HEK293T (cell line): ENCODE measurements around the gene SLC44A5.
"Not testable (repeated sequence)": the region's sequence is repeated elsewhere in the genome, so short reads cannot be mapped to it uniquely, and the experiment has no call there.

ENCODE experiments used
- CTCF ChIA-PET: fragments of 350-600 bp; formaldehyde crosslinking; extraction: SDS; loops from one replicate; lab custom pipeline; 2021; ENCODE audit warnings: antibody characterized with exemption, inconsistent platforms; lab: Yijun Ruan, JAX
- POLR2A ChIA-PET: fragments of 350-600 bp; formaldehyde crosslinking; extraction: SDS; loops from one replicate; lab custom pipeline; 2020; ENCODE audit warnings: antibody characterized with exemption, inconsistent platforms; lab: Yijun Ruan, JAX
- DNase-seq: peaks from one replicate; pipeline ENCODE4 v3.0.0; 2012; ENCODE audit warnings: mixed read lengths; ENCODE audit errors: extremely low spot score
- ARNT ChIP-seq: fragments of 450-650 bp; IDR thresholded peaks from 2 replicates; pipeline ENCODE4 v1.6.1; 2017; ENCODE audit warnings: mild to moderate bottlenecking
- BHLHE40 ChIP-seq: fragments of 450-650 bp; IDR thresholded peaks from 2 replicates; pipeline ENCODE4 v1.6.1; 2016; ENCODE audit warnings: mild to moderate bottlenecking, moderate library complexity, borderline replicate concordance
- CTBP1 ChIP-seq: fragments of 450-650 bp; IDR thresholded peaks from 2 replicates; pipeline ENCODE4 v1.6.1; 2016; ENCODE audit warnings: borderline replicate concordance
- ELF4 ChIP-seq: fragments of 450-650 bp; IDR thresholded peaks from 2 replicates; pipeline ENCODE4 v1.6.1; 2017; ENCODE audit warnings: antibody characterized with exemption
- FOXA1 ChIP-seq: fragments of 450-650 bp; IDR thresholded peaks from 2 replicates; pipeline ENCODE4 v1.6.1; 2016; ENCODE audit warnings: mild to moderate bottlenecking
- FOXK2 ChIP-seq: fragments of 450-650 bp; IDR thresholded peaks from 2 replicates; pipeline ENCODE4 v1.6.1; 2016; ENCODE audit warnings: mild to moderate bottlenecking
- FOXM1 ChIP-seq: fragments of 450-650 bp; IDR thresholded peaks from 2 replicates; pipeline ENCODE4 v1.6.1; 2017; ENCODE audit warnings: mild to moderate bottlenecking, borderline replicate concordance
- HDGF ChIP-seq: fragments of 450-650 bp; IDR thresholded peaks from 2 replicates; pipeline ENCODE4 v1.6.1; 2017; ENCODE audit warnings: antibody characterized with exemption, borderline replicate concordance
- L3MBTL2 ChIP-seq: fragments of 450-650 bp; conservative IDR thresholded peaks from 2 replicates; pipeline ENCODE4 v1.6.1; 2016; ENCODE audit warnings: mild to moderate bottlenecking
- LEF1 ChIP-seq: fragments of 450-650 bp; IDR thresholded peaks from 2 replicates; pipeline ENCODE4 v1.6.1; 2017; ENCODE audit warnings: mild to moderate bottlenecking, borderline replicate concordance
- NFRKB ChIP-seq: fragments of 450-650 bp; IDR thresholded peaks from 2 replicates; pipeline ENCODE4 v1.6.1; 2016; ENCODE audit warnings: mild to moderate bottlenecking, moderate library complexity
- PKNOX1 ChIP-seq: fragments of 450-650 bp; IDR thresholded peaks from 2 replicates; pipeline ENCODE4 v1.6.1; 2016
- SP1 ChIP-seq: fragments of 450-650 bp; IDR thresholded peaks from 2 replicates; pipeline ENCODE4 v1.6.1; 2017
- SUZ12 ChIP-seq: fragments of 450-650 bp; IDR thresholded peaks from 2 replicates; pipeline ENCODE4 v1.6.1; 2016; ENCODE audit warnings: mild to moderate bottlenecking
- TARDBP ChIP-seq: fragments of 450-650 bp; IDR thresholded peaks from 2 replicates; pipeline ENCODE4 v1.6.1; 2016
- ZNF384 ChIP-seq: fragments of 450-650 bp; IDR thresholded peaks from 2 replicates; pipeline ENCODE4 v1.6.1; 2016

SLC44A5 gene

GRCh38 chr1:75611014-75611413, at the start of gene SLC44A5:
Gene SLC44A5, minus strand, starts transcription at chr1:75611114. Its CDS starts 69,667 bp downstream, at chr1:75541447.
- ChIA-PET CTCF (no interaction called here), POLR2A (no interaction called here)
- TF ChIP-seq FOXM1 (no peak), PKNOX1 (no peak), TARDBP (no peak)
- no peak for DNase-seq

- CTCF ChIA-PET, result no interaction called here
- POLR2A ChIA-PET, result no interaction called here
- no peak for TF ChIP-seq CTBP1
- no peak for TF ChIP-seq ZNF384
- no peak for TF ChIP-seq FOXK2
- no peak for TF ChIP-seq TARDBP
- no peak for TF ChIP-seq HDGF
- TF ChIP-seq LEF1, result no peak
- TF ChIP-seq FOXA1, result no peak
- TF ChIP-seq SUZ12, result no peak
- TF ChIP-seq ELF4, result no peak
- no peak for TF ChIP-seq SP1
- TF ChIP-seq ARNT, result no peak
- no peak for TF ChIP-seq L3MBTL2
- TF ChIP-seq FOXM1, result no peak
- TF ChIP-seq NFRKB, result no peak
- no peak for TF ChIP-seq BHLHE40
- TF ChIP-seq PKNOX1, result no peak
- no peak for DNase-seq
Observed at GRCh38 chr1:75655931-75656330, 45.0 kb upstream of the SLC44A5 start.

GRCh38 chr1:75647183-75647582, 36.3 kb upstream of the SLC44A5 start:
- POLR2A ChIA-PET, DNase-seq, CTCF ChIA-PET: not testable (repeated sequence)

- POLR2A ChIA-PET, CTCF ChIA-PET, DNase-seq: not testable (repeated sequence)
Observed at GRCh38 chr1:75645153-75645552, 34.2 kb upstream of the SLC44A5 start.

GRCh38 chr1:75643460-75643859, 32.5 kb upstream of the SLC44A5 start:
- CTCF ChIA-PET, result no interaction called here
- POLR2A ChIA-PET, result no interaction called here
- DNase-seq, result no peak
- TF ChIP-seq SP1, result no peak
- peak; percentile 64 for TF ChIP-seq PKNOX1
- 0 out of 2 replicates have a peak, but pooled peaks have one; percentile 28 for TF ChIP-seq L3MBTL2
- TF ChIP-seq SUZ12, result no peak

GRCh38 chr1:75641325-75641724, 30.4 kb upstream of the SLC44A5 start:
- ChIA-PET POLR2A (no interaction called here), CTCF (interaction anchor here (1.1 kb wide), 1 partner anchor 9 kb away, joined by 4 read pairs; no protein-coding TSS in a partner anchor)
- TF ChIP-seq HDGF (no peak), CTBP1 (no peak), FOXA1 (no peak), TARDBP (no peak), FOXK2 (no peak), BHLHE40 (no peak), SP1 (no peak), NFRKB (no peak), FOXM1 (no peak), ELF4 (no peak), SUZ12 (no peak), L3MBTL2 (no peak), LEF1 (no peak), ZNF384 (no peak), ARNT (no peak), PKNOX1 (no peak)
- DNase-seq, result no peak

- CTCF ChIA-PET, result interaction anchor here (1.5 kb wide), 1 partner anchor 8 kb away, joined by 5 read pairs; no protein-coding TSS in a partner anchor
- TF ChIP-seq ZNF384, result no peak
- no peak for TF ChIP-seq LEF1
- no peak for TF ChIP-seq ELF4
- TF ChIP-seq SUZ12, result no peak
- TF ChIP-seq CTBP1, result no peak
- TF ChIP-seq FOXK2, result no peak
- no peak for TF ChIP-seq TARDBP
- no peak for TF ChIP-seq L3MBTL2
- no peak for TF ChIP-seq SP1
- TF ChIP-seq FOXM1, result no peak
Observed at GRCh38 chr1:75640137-75640536, 29.2 kb upstream of the SLC44A5 start.

More at GRCh38 chr1:75640137-75640536, 29.2 kb upstream of the SLC44A5 start:
- no peak for DNase-seq
- POLR2A ChIA-PET, result no interaction called here
